Measurements from ENCODE around the gene SCN3A. TPM values are rescaled to one million over a fixed set of nuclear protein-coding genes. Genes with fewer than 3 reads are reported as not detected.

Gene SCN3A
- total and polyA plus RNA-seq, 2 of the 13 experiments (the other 11 are each of a cell fraction or from before 2014, with no cell fraction given), result not detected

- Histone ChIP-seq H3K36me3 (replicated peaks in 1 of 2; ENCODE audit: control insufficient read depth in 1 of 2, insufficient read depth in 2 of 2, low read length in 2 of 2) (no peaks in the 10 kb centered on the region), H3K4me3 (replicated peaks in 1 of 3; ENCODE audit: insufficient read depth in 1 of 3, low read depth in 2 of 3, low read length in 3 of 3) (no peak overlapping the region), H4K20me1 (ENCODE audit: insufficient read depth, low read length) (no peaks in the 10 kb centered on the region), H3K4me2 (ENCODE audit: low read depth, low read length) (no peak overlapping the region), H3K4me1 (ENCODE audit: insufficient read depth, low read length) (no peaks in the 10 kb centered on the region), H2AFZ (ENCODE audit: low read length) (no peak overlapping the region), H3K9ac (ENCODE audit: insufficient read depth, low read depth, low read length) (no peak overlapping the region), H3K27ac (ENCODE audit: extremely low read length, insufficient read depth, low read length) (no peak overlapping the region), H3K9me3 (ENCODE audit: low read length) (no peaks in the 10 kb centered on the region), H3K79me2 (ENCODE audit: insufficient read depth, low read length) (no peaks in the 10 kb centered on the region), H3K27me3 (ENCODE audit: control insufficient read depth in 1 of 2, insufficient read depth in 2 of 2, low read length in 2 of 2) (0 out of 5 replicates have a peak, but pooled peaks cover 0 to 3% of the 10 kb centered on the region in 2 experiments)
- in situ Hi-C loops (cut with HindIII; ENCODE audit: extremely low pct_ligation_motif_present, low pct_unique_long_range_greater_than_20kb) (no loop called here), intact Hi-C loops (cut with micrococcal nuclease; ENCODE audit: unreplicated experiment) (no loop called here)
- ChIA-PET CTCF (ENCODE audit: low intra/inter-chr PET ratio, low total read pairs) (no interaction called here), POLR2A (no interaction called here)
- FAIRE-seq (no peak), DNase-seq (ENCODE audit: low spot score) (no peak), ATAC-seq (no peak)
- 2% methylated on average over 2 of the region's 2 CpGs for WGBS (ENCODE audit: low lambda C conversion rate)
- TF ChIP-seq SRF (IDR thresholded peaks at IDR 0.05; ENCODE audit: low read depth, low read length) (no peak), POLR2AphosphoS5 (IDR thresholded peaks at IDR 0.05; ENCODE audit: low read depth, low read length) (no peak), RXRA (CRISPR knock-in tag; IDR thresholded peaks at IDR 0.05) (no peak), KDM3A (CRISPR knock-in tag; IDR thresholded peaks at IDR 0.05; ENCODE audit: low read depth) (no peak)
- BruUV-seq (replicated peaks), result no TSS peak
These were observed 27.1 kb downstream of the SCN3A start for GRCh38 chr2:165176780-165177179.

GRCh38 chr2:165173215-165173614 is 30.6 kb downstream of the SCN3A start:
- Histone ChIP-seq H4K20me1 (ENCODE audit: insufficient read depth, low read length) (no peaks in the 10 kb centered on the region), H3K4me2 (ENCODE audit: low read depth, low read length) (no peak overlapping the region), H3K79me2 (ENCODE audit: insufficient read depth, low read length) (no peaks in the 10 kb centered on the region), H3K9me3 (ENCODE audit: low read length) (no peaks in the 10 kb centered on the region), H3K9ac (ENCODE audit: insufficient read depth, low read depth, low read length) (no peak overlapping the region), H3K4me3 (replicated peaks in 1 of 3; ENCODE audit: insufficient read depth in 1 of 3, low read depth in 2 of 3, low read length in 3 of 3) (no peak overlapping the region), H3K27me3 (ENCODE audit: control insufficient read depth in 1 of 2, insufficient read depth in 2 of 2, low read length in 2 of 2) (0 out of 5 replicates have a peak, but pooled peaks cover 0 to 3% of the 10 kb centered on the region in 2 experiments), H3K36me3 (replicated peaks in 1 of 2; ENCODE audit: control insufficient read depth in 1 of 2, insufficient read depth in 2 of 2, low read length in 2 of 2) (no peaks in the 10 kb centered on the region), H3K27ac (ENCODE audit: extremely low read length, insufficient read depth, low read length) (no peak overlapping the region), H3K4me1 (ENCODE audit: insufficient read depth, low read length) (no peaks in the 10 kb centered on the region), H2AFZ (ENCODE audit: low read length) (no peak overlapping the region)
- ChIA-PET CTCF (ENCODE audit: low intra/inter-chr PET ratio, low total read pairs) (no interaction called here), POLR2A (no interaction called here)
- 0% methylated on average over 1 of the region's 1 CpG for WGBS (ENCODE audit: low lambda C conversion rate)
- no peak for TF ChIP-seq GATA4 (IDR thresholded peaks at IDR 0.05; ENCODE audit: borderline replicate concordance, low read depth)
- no peak for TF ChIP-seq TSC22D2 (CRISPR knock-in tag; IDR thresholded peaks at IDR 0.05; ENCODE audit: borderline replicate concordance)
- TF ChIP-seq ZKSCAN5 (CRISPR knock-in tag; IDR thresholded peaks at IDR 0.05), result no peak
- TF ChIP-seq ZNF546 (CRISPR knock-in tag; conservative IDR thresholded peaks at IDR 0.05), result no peak
- in situ Hi-C loops (cut with HindIII; ENCODE audit: extremely low pct_ligation_motif_present, low pct_unique_long_range_greater_than_20kb), result no loop called here
- no TSS peak for BruUV-seq (replicated peaks)
- no peak for DNase-seq (ENCODE audit: low spot score)
- ATAC-seq, result no peak
- FAIRE-seq, result no peak
- intact Hi-C loops (cut with micrococcal nuclease; ENCODE audit: unreplicated experiment), result no loop called here

Data from HepG2 (cell line).